K562 treated with DMSO at 1 percent for 12 hours (cell line): ENCODE results near the gene ANKRD61. TPM values are rescaled to one million over a fixed set of nuclear protein-coding genes. Genes with fewer than 3 reads are reported as not detected.

Experiments used
- total RNA-seq: library from RNA; unstranded; fragments of 300-600 nt; gene quantifications from 2 replicates; pipeline ENCODE4 v1.2.3, GENCODE V29; 2022; ENCODE audit not compliant: insufficient read depth

Gene ANKRD61
- total RNA-seq: not detected in 2 replicates

GRCh38 chr7:6030988-6031387 lies at the start of gene ANKRD61:
TSS of gene ANKRD61 (plus strand) at chr7:6031376. CDS start at chr7:6031376, 0 bp downstream.

GRCh38 chr7:6008668-6009611 lies 22.2 kb upstream of the ANKRD61 start, which contains the start of the genes AIMP2 and PMS2:
TSS of gene AIMP2 (plus strand) at chr7:6009272. CDS start at chr7:6009364, 92 bp downstream.
TSS of gene PMS2 (minus strand) at chr7:6009049. CDS start at chr7:6009019, 30 bp downstream.

Other genes with a start within 250 kb of the ANKRD61 start
- 16.4 and 41.3 TPM in 2 replicates for gene RNF216, start 249.7 kb upstream of the ANKRD61 start, total RNA-seq
- not detected in 2 replicates for gene OCM, start 150.6 kb upstream of the ANKRD61 start, total RNA-seq
- gene CCZ1, start 132.6 kb upstream of the ANKRD61 start, total RNA-seq: 57.8 and 90.7 TPM in 2 replicates
- not detected in 2 replicates for gene RSPH10B, start 60.7 kb upstream of the ANKRD61 start, total RNA-seq
- gene PMS2, start 22.3 kb upstream of the ANKRD61 start, total RNA-seq: 5.2 and 16.8 TPM in 2 replicates
- 31.0 and 41.2 TPM in 2 replicates for gene AIMP2, start 22.1 kb upstream of the ANKRD61 start, total RNA-seq
- 55.1 and 153 TPM in 2 replicates for gene EIF2AK1, start 27.8 kb downstream of the ANKRD61 start, total RNA-seq
- gene USP42, start 73.6 kb downstream of the ANKRD61 start, total RNA-seq: 5.4 and 11.7 TPM in 2 replicates
- gene CYTH3, start 241.2 kb downstream of the ANKRD61 start, total RNA-seq: 8.7 and 19.4 TPM in 2 replicates